Cardiac fibroblast (primary cell): Measurements from ENCODE around the gene GPX5.
A peak's percentile ranks its signal among the peaks of the same experiment; 100 is the strongest.

ENCODE experiments used
- DNase-seq, 2 donors: peaks; one replicate each; pipeline versions ENCODE4 v3.0.0 to v3.0.0-alpha.2; 2010; ENCODE audit warnings: low read depth in 2 of 2
- H3K4me3 ChIP-seq, 2 donors: replicated peaks in 1 of 2; 1 replicate in 1 of 2; 2 replicates in 1 of 2; pipeline ENCODE4 v1.5.1; 2011; ENCODE audit warnings: low read depth in 2 of 2, low read length in 2 of 2, mild to moderate bottlenecking in 2 of 2, moderate library complexity in 1 of 2
- TF ChIP-seq, protein P1 (sequence below): IDR thresholded peaks from one replicate; pipeline ENCODE4 v1.5.1; 2011; ENCODE audit warnings: low read depth, mild to moderate bottlenecking, low read length, inconsistent platforms

GPX5 gene

DNA sequence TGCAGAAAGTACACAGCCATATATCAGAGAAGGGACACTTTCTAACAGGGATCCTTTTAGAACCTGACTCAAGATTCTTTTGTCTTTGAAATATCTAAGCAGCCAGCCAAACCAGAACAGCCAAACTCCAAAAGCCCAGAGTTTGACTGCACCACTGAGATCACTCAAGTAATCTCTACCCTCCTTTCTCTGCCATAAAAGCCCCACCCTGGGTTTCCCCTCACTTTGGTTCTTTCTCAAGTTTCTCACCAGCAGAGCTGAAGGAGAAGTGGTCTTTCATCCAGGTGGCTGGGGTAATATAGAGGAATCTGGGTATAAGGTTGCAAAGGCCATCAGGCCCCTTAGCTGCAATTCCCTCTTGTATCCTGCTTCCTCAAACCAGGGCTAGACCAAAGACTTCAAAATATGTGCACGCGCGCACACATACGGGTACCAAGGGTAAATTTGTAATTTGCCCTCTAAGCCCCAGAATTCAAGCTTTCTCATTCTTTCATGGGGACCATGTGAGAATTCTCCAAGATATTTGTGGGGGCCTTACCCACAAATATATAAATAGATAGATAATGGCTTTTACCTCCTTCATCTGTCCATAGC is 42.9 kb downstream of the GPX5 start:
- no peak overlapping the region for H3K4me3 ChIP-seq

DNA sequence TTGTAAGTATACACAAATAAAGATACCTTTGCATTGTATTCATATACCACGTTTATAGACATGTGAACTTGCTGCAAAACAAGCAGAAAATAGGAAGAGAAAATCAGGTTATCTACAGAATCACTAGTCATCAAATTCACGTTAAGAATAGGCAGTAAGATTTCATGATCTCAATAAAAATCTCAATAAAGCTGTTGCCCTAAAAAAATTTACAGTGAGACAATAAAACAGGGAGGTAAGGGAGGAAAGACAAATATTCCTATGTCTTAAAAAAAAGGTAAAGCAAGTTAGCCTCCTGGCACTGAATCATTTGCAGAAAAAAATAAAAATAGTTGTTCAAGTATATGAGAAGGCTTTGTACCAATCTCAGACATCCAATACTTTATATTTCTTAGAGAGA is 44.1 kb downstream of the GPX5 start:
- TF ChIP-seq, protein P1, sequence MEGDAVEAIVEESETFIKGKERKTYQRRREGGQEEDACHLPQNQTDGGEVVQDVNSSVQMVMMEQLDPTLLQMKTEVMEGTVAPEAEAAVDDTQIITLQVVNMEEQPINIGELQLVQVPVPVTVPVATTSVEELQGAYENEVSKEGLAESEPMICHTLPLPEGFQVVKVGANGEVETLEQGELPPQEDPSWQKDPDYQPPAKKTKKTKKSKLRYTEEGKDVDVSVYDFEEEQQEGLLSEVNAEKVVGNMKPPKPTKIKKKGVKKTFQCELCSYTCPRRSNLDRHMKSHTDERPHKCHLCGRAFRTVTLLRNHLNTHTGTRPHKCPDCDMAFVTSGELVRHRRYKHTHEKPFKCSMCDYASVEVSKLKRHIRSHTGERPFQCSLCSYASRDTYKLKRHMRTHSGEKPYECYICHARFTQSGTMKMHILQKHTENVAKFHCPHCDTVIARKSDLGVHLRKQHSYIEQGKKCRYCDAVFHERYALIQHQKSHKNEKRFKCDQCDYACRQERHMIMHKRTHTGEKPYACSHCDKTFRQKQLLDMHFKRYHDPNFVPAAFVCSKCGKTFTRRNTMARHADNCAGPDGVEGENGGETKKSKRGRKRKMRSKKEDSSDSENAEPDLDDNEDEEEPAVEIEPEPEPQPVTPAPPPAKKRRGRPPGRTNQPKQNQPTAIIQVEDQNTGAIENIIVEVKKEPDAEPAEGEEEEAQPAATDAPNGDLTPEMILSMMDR = no peak
- DNase-seq = no peak
- no peak overlapping the region for H3K4me3 ChIP-seq

More for the DNA sequence above, 42.9 kb downstream of the GPX5 start:
- no peak for DNase-seq
- TF ChIP-seq, protein P1 = no peak

DNA sequence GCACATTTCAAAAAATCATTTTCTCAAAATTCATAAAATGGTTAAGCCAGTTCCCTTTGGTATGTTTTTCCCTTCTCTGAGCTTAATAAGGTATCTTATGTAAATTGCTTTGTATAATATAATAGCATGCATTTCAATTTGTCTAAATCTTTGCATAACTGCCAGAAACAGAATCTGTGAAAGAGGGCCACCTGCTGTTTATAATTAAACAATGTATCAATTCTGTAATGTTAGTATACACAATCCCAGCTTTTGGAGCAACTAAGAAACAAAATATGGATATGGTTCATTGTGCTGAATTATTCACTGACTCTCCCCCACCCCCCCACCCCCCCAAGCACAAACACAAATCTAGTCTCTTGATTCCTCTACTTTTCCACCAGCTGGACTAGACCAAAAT is 54.8 kb downstream of the GPX5 start:
- no peak overlapping the region for H3K4me3 ChIP-seq
- TF ChIP-seq, protein P1 = no peak
- peak; percentile 12 to 15 for DNase-seq

DNA sequence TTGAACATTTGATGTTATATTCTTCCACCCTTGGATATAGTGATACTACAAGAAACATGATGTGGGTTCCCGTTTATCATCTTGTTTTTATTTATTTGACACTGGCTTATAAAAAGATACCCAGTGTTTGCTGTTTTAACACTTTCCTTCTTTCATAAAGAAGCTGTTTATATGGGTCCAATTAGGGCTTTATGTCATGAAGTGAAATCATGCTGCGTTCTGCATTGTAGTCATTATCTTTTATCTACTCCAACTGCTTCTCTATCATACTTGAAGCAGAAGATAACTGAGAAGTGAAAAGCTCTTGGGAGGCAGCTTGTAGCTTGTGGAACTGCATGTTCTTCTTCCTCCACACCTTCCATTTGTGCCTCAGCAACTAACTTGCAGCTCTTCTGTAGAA is 57.8 kb downstream of the GPX5 start:
- DNase-seq = no peak
- no peak overlapping the region for H3K4me3 ChIP-seq
- TF ChIP-seq, protein P1 = no peak
